GM12878 (cell line): ENCODE results near the gene FGF2. TPM values are rescaled to one million over a fixed set of nuclear protein-coding genes. Genes with fewer than 3 reads are reported as not detected.

Experiments
- ATAC-seq: fragments of 200-7000 bp; cut with Tn5 transposase; 3 replicates; pipeline ENCODE4 v1.9.1; 2020; ENCODE audit warnings: mild to moderate bottlenecking, moderate library complexity
- BruUV-seq: library from RNA; stranded (reverse); fragments of 400-500 nt; replicated peaks from 2 replicates; lab custom pipeline; 2021; lab: Mats Ljungman, UMichigan
- CTCF ChIA-PET: fragments of 300-600 bp; sonication (Branson Sonifier 250); formaldehyde crosslinking; extraction: SDS; loops from one replicate; lab custom pipeline; 2021; ENCODE audit warnings: inconsistent platforms; lab: Yijun Ruan, JAX
- POLR2A ChIA-PET: fragments of 350-600 bp; formaldehyde crosslinking; extraction: SDS; loops from one replicate; lab custom pipeline; 2021; ENCODE audit warnings: inconsistent platforms; lab: Charles Lee
- RAD21 ChIA-PET: fragments of 300-600 bp; sonication (Branson Sonifier 250); formaldehyde crosslinking; loops from one replicate; lab custom pipeline; 2023; ENCODE audit warnings: antibody characterized with exemption; ENCODE audit not compliant: unreplicated experiment; lab: Charles Lee
- SMC1A ChIA-PET: fragments of 300-600 bp; sonication (Branson Sonifier 250); formaldehyde crosslinking; loops from one replicate; lab custom pipeline; 2023; ENCODE audit not compliant: unreplicated experiment, uncharacterized antibody; lab: Charles Lee
- DNase-seq: peaks from one replicate; pipeline ENCODE4 v3.0.0-alpha.2; 2011; ENCODE audit warnings: low read depth, low spot score
- FAIRE-seq: peaks from 3 replicates; lab custom pipeline; 2011; peaks lifted over from hg19 to GRCh38; lab: Jason Lieb, UNC
- H2AFZ ChIP-seq: 2 replicates; pipeline ENCODE4 v1.6.0; 2011; ENCODE audit warnings: low read depth, low read length, control low read depth; ENCODE audit not compliant: control insufficient read depth
- H3K27ac ChIP-seq: 2 replicates; pipeline ENCODE4 v1.5.1; 2011; ENCODE audit warnings: control low read depth; ENCODE audit not compliant: control insufficient read depth, insufficient read depth
- H3K27me3 ChIP-seq, 2 experiments: replicated peaks in 1 of 2; 2 replicates each; pipeline versions ENCODE4 v1.6.0 to v1.6.1; 2011; ENCODE audit warnings: low read length in 1 of 2; ENCODE audit not compliant: control insufficient read depth in 2 of 2, insufficient read depth in 2 of 2
- H3K36me3 ChIP-seq, 2 experiments: 2 replicates each; pipeline ENCODE4 v1.5.1; 2011; ENCODE audit warnings: low read length in 1 of 2; ENCODE audit not compliant: control insufficient read depth in 2 of 2, insufficient read depth in 2 of 2
- H3K4me1 ChIP-seq: 2 replicates; pipeline ENCODE4 v1.6.1; 2011; ENCODE audit warnings: mild to moderate bottlenecking, low read length, moderate library complexity, mixed read lengths; ENCODE audit not compliant: control insufficient read depth, insufficient read depth
- H3K4me2 ChIP-seq: 2 replicates; pipeline ENCODE4 v1.6.0; 2011; ENCODE audit warnings: control low read depth; ENCODE audit not compliant: control insufficient read depth, insufficient read depth
- H3K4me3 ChIP-seq: fragments of 200-600 bp; sonication (generic); 2 replicates; pipeline ENCODE4 v1.5.1; 2016
- H3K79me2 ChIP-seq: 2 replicates; pipeline ENCODE4 v1.6.0; 2011; ENCODE audit warnings: low read length; ENCODE audit not compliant: control insufficient read depth, insufficient read depth
- H3K9ac ChIP-seq: 2 replicates; pipeline ENCODE4 v1.8.0; 2011; ENCODE audit warnings: low read length, control low read depth, mixed read lengths; ENCODE audit not compliant: control insufficient read depth, insufficient read depth
- H3K9me3 ChIP-seq: replicated peaks from 3 replicates; pipeline ENCODE4 v1.5.1; 2011; ENCODE audit warnings: mild to moderate bottlenecking, low read length; ENCODE audit not compliant: control insufficient read depth, insufficient read depth
- H4K20me1 ChIP-seq: 2 replicates; pipeline ENCODE4 v1.6.0; 2011; ENCODE audit not compliant: control insufficient read depth, insufficient read depth
- BHLHE40 ChIP-seq, 2 experiments: fragments of 450-650 bp in 1 of 2; IDR thresholded peaks; 2 replicates each; pipeline ENCODE4 v1.6.1; 2011 to 2017; ENCODE audit warnings: low read depth in 2 of 2, borderline replicate concordance in 1 of 2, improper control_type of control experiment in 1 of 2, low read length in 1 of 2, mild to moderate bottlenecking in 1 of 2
- EED ChIP-seq: sonication (generic); IDR thresholded peaks from 2 replicates; pipeline ENCODE4 v1.6.1; 2016; ENCODE audit warnings: antibody characterized with exemption, low read depth
- HDGF ChIP-seq: fragments of 450-650 bp; IDR thresholded peaks from 2 replicates; pipeline ENCODE4 v1.6.1; 2016; ENCODE audit warnings: antibody characterized with exemption
- HSF1 ChIP-seq: fragments of 150-350 bp; IDR thresholded peaks from 2 replicates; pipeline ENCODE4 v1.6.1; 2014; ENCODE audit warnings: mild to moderate bottlenecking, low read depth, low read length
- IKZF1 ChIP-seq: fragments of 450-650 bp; conservative IDR thresholded peaks from 2 replicates; pipeline ENCODE4 v1.6.1; 2017; ENCODE audit warnings: antibody characterized with exemption, mild to moderate bottlenecking
- KDM1A ChIP-seq: fragments of 200-600 bp; sonication (generic); IDR thresholded peaks from 2 replicates; pipeline ENCODE4 v1.6.1; 2016; ENCODE audit warnings: borderline replicate concordance
- LARP7 ChIP-seq: fragments of 450-650 bp; IDR thresholded peaks from 2 replicates; pipeline ENCODE4 v1.6.1; 2017; ENCODE audit warnings: mild to moderate bottlenecking
- MAX ChIP-seq: IDR thresholded peaks from 2 replicates; pipeline ENCODE4 v1.6.1; 2012; ENCODE audit warnings: low read depth, low read length, improper control_type of control experiment
- MEF2A ChIP-seq: IDR thresholded peaks from 2 replicates; pipeline ENCODE4 v1.6.1; 2011; ENCODE audit warnings: low read depth, mild to moderate bottlenecking, low read length, moderate library complexity; ENCODE audit not compliant: insufficient read depth
- NFYA ChIP-seq: IDR thresholded peaks from 2 replicates; pipeline ENCODE4 v1.6.1; 2011; ENCODE audit warnings: low read depth, mild to moderate bottlenecking, low read length, improper control_type of control experiment, borderline replicate concordance
- NR2C1 ChIP-seq: fragments of 450-650 bp; IDR thresholded peaks from 2 replicates; pipeline ENCODE4 v1.6.1; 2017; ENCODE audit warnings: antibody characterized with exemption, mild to moderate bottlenecking, moderate library complexity
- NRF1 ChIP-seq: conservative IDR thresholded peaks from 2 replicates; pipeline ENCODE4 v1.6.1; 2011; ENCODE audit warnings: mild to moderate bottlenecking, low read depth, low read length, improper control_type of control experiment
- SUPT20H ChIP-seq: IDR thresholded peaks from 2 replicates; pipeline ENCODE4 v1.6.1; 2011; ENCODE audit warnings: low read depth, mild to moderate bottlenecking, low read length, moderate library complexity, borderline replicate concordance; ENCODE audit not compliant: control insufficient read depth
- TARDBP ChIP-seq: IDR thresholded peaks from 2 replicates; pipeline ENCODE4 v1.6.1; 2016; ENCODE audit warnings: borderline replicate concordance
- WRNIP1 ChIP-seq: IDR thresholded peaks from 2 replicates; pipeline ENCODE4 v1.6.1; 2011; ENCODE audit warnings: low read depth, low read length, improper control_type of control experiment, borderline replicate concordance
- WGBS: methylation state at CpG from one replicate; pipeline ENCODE4 v1.1.6; 2016; ENCODE audit warnings: low lambda C conversion rate; ENCODE audit not compliant: insufficient replicate concordance, insufficient coverage; ENCODE audit errors: missing lambda C conversion rate; 5-methylcytosine and 5-hydroxymethylcytosine counted together
- in situ Hi-C: fragments of 300-500 bp; cut with MboI; formaldehyde crosslinking; loops from 9 replicates; pipeline ENCODE4 v1.14.3; 2018; ENCODE audit warnings: mixed read lengths
- intact Hi-C: fragments of 100-400 bp; cut with micrococcal nuclease; formaldehyde crosslinking; loops from one replicate; pipeline ENCODE4 v1.14.2; 2022; ENCODE audit not compliant: unreplicated experiment
- polyA plus RNA-seq, 11 experiments: library from polyadenylated mRNA; depleted of rRNA in 4 of 11; unstranded in 6 of 11; stranded (reverse) in 5 of 11; fragments of >200 nt; fragmentation: Nextera tagmentation in 4 of 11; fragmentation: Illumina TruSeq in 1 of 11; extraction: Ambion mirVana in 4 of 11; extraction: Trizol in 1 of 11; gene quantifications; 1 replicate in 1 of 11; 2 replicates in 10 of 11; pipeline versions ENCODE4 v1.2.1 to v1.2.3, GENCODE V29; 2011 to 2016; ENCODE audit warnings: inconsistent platforms in 2 of 11, missing spikeins in 2 of 11, low read depth in 1 of 11
- total RNA-seq, 4 experiments: library from RNA; depleted of rRNA in 3 of 4; stranded (reverse); fragments of >200 nt in 3 of 4; fragmentation: Illumina TruSeq in 1 of 4; extraction: Trizol in 1 of 4; gene quantifications; 2 replicates each; pipeline versions ENCODE4 v1.2.1 to v1.2.3, GENCODE V29; 2013 to 2021
- TF ChIP-seq, protein P1 (sequence below): IDR thresholded peaks from 2 replicates; pipeline ENCODE4 v1.6.1; 2011; ENCODE audit warnings: mild to moderate bottlenecking, low read depth, low read length, moderate library complexity; ENCODE audit not compliant: insufficient replicate concordance

The FGF2 gene
- total and polyA plus RNA-seq, 10 of the 15 experiments (the other 5 are each of a cell fraction or from before 2014, with no cell fraction given): 0.13 to 1.7 (median 0.25) TPM

- ChIA-PET POLR2A (no interaction called here), RAD21 (no interaction called here), SMC1A (interaction anchor here (0.6 kb wide), 1 partner anchor 169 kb away, joined by 3 read pairs; no protein-coding TSS in a partner anchor), CTCF (interaction anchor here (0.5 kb wide), 1 partner anchor 81 kb away, joined by 3 read pairs; no protein-coding TSS in a partner anchor)
- BruUV-seq: no TSS peak
- FAIRE-seq (no peak), ATAC-seq (no peak), DNase-seq (no peak)
- Histone ChIP-seq H3K9ac (no peak overlapping the region), H4K20me1 (no peaks in the 10 kb centered on the region), H3K27ac (no peak overlapping the region), H3K79me2 (no peaks in the 10 kb centered on the region), H3K9me3 (no peaks in the 10 kb centered on the region), H2AFZ (no peak overlapping the region), H3K36me3 (no peaks in the 10 kb centered on the region), H3K4me2 (no peak overlapping the region), H3K27me3 (no peaks in the 10 kb centered on the region), H3K4me3 (no peak overlapping the region), H3K4me1 (no peaks in the 10 kb centered on the region)
- in situ Hi-C loops: no loop called here
- TF ChIP-seq LARP7 (no peak), NRF1 (no peak), NR2C1 (no peak), TARDBP (no peak), HSF1 (no peak), SUPT20H (no peak), BHLHE40 (IDR thresholded peaks at IDR 0.05; ENCODE audit: borderline replicate concordance in 1 of 2, low read depth in 2 of 2, low read length in 1 of 2) (no peak), WRNIP1 (no peak), IKZF1 (no peak), EED (no peak), HDGF (no peak), NFYA (no peak), KDM1A (no peak), MEF2A (no peak), MAX (no peak)
- TF ChIP-seq, protein P1, sequence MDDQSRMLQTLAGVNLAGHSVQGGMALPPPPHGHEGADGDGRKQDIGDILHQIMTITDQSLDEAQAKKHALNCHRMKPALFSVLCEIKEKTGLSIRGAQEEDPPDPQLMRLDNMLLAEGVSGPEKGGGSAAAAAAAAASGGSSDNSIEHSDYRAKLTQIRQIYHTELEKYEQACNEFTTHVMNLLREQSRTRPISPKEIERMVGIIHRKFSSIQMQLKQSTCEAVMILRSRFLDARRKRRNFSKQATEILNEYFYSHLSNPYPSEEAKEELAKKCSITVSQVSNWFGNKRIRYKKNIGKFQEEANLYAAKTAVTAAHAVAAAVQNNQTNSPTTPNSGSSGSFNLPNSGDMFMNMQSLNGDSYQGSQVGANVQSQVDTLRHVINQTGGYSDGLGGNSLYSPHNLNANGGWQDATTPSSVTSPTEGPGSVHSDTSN: no peak
- intact Hi-C loops: no loop called here
- WGBS: 73% methylated on average over 3 of the region's 3 CpGs
These were observed 73.7 kb downstream of the FGF2 start for GRCh38 chr4:122900314-122900713.
